Natural killer cell (primary cell): ENCODE results near the gene EEFSEC. TPM values are rescaled to one million over a fixed set of nuclear protein-coding genes. Genes with fewer than 3 reads are reported as not detected.

Experiments
- ATAC-seq, 3 donors: fragments of 150-1000 bp in 2 of 3; fragments of 200-7000 bp in 1 of 3; cut with Tn5 transposase; 1 replicate in 1 of 3; 2 replicates in 2 of 3; pipeline ENCODE4 v1.10.0; 2021; ENCODE audit warnings: mild to moderate bottlenecking in 2 of 3, moderate library complexity in 2 of 3
- DNase-seq, 2 donors: peaks; one replicate each; pipeline versions ENCODE4 v3.0.0 to v3.0.0-alpha.2; 2013 to 2021; ENCODE audit warnings: mixed read lengths in 1 of 2
- H3K27ac ChIP-seq: one replicate; pipeline ENCODE4 v1.5.1; 2013; ENCODE audit warnings: mild to moderate bottlenecking, low read length
- H3K27me3 ChIP-seq: one replicate; pipeline ENCODE4 v1.6.1; 2013; ENCODE audit warnings: low read length; ENCODE audit not compliant: control insufficient read depth, insufficient read depth
- H3K36me3 ChIP-seq: one replicate; pipeline ENCODE4 v1.6.1; 2013; ENCODE audit warnings: low read length; ENCODE audit not compliant: control insufficient read depth, insufficient read depth
- H3K4me1 ChIP-seq: one replicate; pipeline ENCODE4 v1.6.1; 2013; ENCODE audit warnings: low read length; ENCODE audit not compliant: control insufficient read depth, insufficient read depth
- H3K4me3 ChIP-seq: one replicate; pipeline ENCODE4 v1.5.1; 2013; ENCODE audit warnings: low read length
- H3K9me3 ChIP-seq: one replicate; pipeline ENCODE4 v1.6.1; 2013; ENCODE audit warnings: low read length; ENCODE audit not compliant: control insufficient read depth, insufficient read depth
- H3K27ac Mint-ChIP-seq, 2 donors: one replicate each; pipeline ENCODE4 v1.8.0; 2022; ENCODE audit warnings: mild to moderate bottlenecking in 2 of 2, mixed read lengths in 2 of 2, moderate library complexity in 1 of 2
- H3K27me3 Mint-ChIP-seq, 2 donors: one replicate each; pipeline ENCODE4 v1.8.0; 2022; ENCODE audit warnings: low read depth in 2 of 2, mixed read lengths in 2 of 2
- H3K36me3 Mint-ChIP-seq: one replicate; pipeline ENCODE4 v1.8.0; 2022; ENCODE audit warnings: mixed read lengths
- H3K4me1 Mint-ChIP-seq, 2 donors: one replicate each; pipeline ENCODE4 v1.8.0; 2022; ENCODE audit warnings: mixed read lengths in 2 of 2
- H3K4me3 Mint-ChIP-seq: one replicate; pipeline ENCODE4 v1.8.0; 2022; ENCODE audit warnings: mild to moderate bottlenecking, moderate library complexity, mixed read lengths
- H3K9me3 Mint-ChIP-seq, 2 donors: one replicate each; pipeline ENCODE4 v1.8.0; 2022; ENCODE audit warnings: mixed read lengths in 2 of 2
- CTCF ChIP-seq: fragments of 200-600 bp; IDR thresholded peaks from one replicate; pipeline ENCODE4 v1.8.0; 2022; ENCODE audit warnings: antibody characterized with exemption
- WGBS: methylation state at CpG from one replicate; pipeline ENCODE4 v1.1.7; 2013; ENCODE audit warnings: missing lambda C conversion rate; ENCODE audit not compliant: insufficient coverage; 5-methylcytosine and 5-hydroxymethylcytosine counted together
- intact Hi-C: fragments of 100-400 bp; cut with micrococcal nuclease; formaldehyde crosslinking; loops from one replicate; pipeline ENCODE4 v1.14.2; 2022
- total RNA-seq, 4 donors: library from RNA; stranded (reverse); fragments of 120-200 nt in 1 of 4; gene quantifications; one replicate each; pipeline versions ENCODE4 v1.2.3 to v1.2.4, GENCODE V29; 2013 to 2022

The EEFSEC gene
- total RNA-seq, 3 donors from 2014 or later (not counting 1 experiment from before 2014, with no cell fraction given) = 16.7 to 18.9 (median 17.6) TPM

- WGBS = 50% methylated on average over 2 of the region's 2 CpGs
- peaks cover 4% of the 10 kb centered on the region for H3K36me3 ChIP-seq
- no peak overlapping the region for H3K27ac Mint-ChIP-seq
- ATAC-seq (no peak), DNase-seq (no peak)
- intact Hi-C loops = no loop called here
- no peaks in the 10 kb centered on the region for H3K9me3 ChIP-seq
- H3K4me3 ChIP-seq = no peak overlapping the region
- no peaks in the 10 kb centered on the region for H3K27me3 Mint-ChIP-seq
- TF ChIP-seq CTCF = no peak
- H3K4me1 Mint-ChIP-seq = peaks cover 5 to 6% of the 10 kb centered on the region in 2 donors
- no peaks in the 10 kb centered on the region for H3K9me3 Mint-ChIP-seq
- no peak overlapping the region for H3K4me3 Mint-ChIP-seq
- H3K4me1 ChIP-seq = no peaks in the 10 kb centered on the region
- no peak overlapping the region for H3K27ac ChIP-seq
- H3K36me3 Mint-ChIP-seq = no peaks in the 10 kb centered on the region
- H3K27me3 ChIP-seq = no peaks in the 10 kb centered on the region
These were observed 127.8 kb downstream of the EEFSEC start for GRCh38 chr3:128281056-128281455.

DNA sequence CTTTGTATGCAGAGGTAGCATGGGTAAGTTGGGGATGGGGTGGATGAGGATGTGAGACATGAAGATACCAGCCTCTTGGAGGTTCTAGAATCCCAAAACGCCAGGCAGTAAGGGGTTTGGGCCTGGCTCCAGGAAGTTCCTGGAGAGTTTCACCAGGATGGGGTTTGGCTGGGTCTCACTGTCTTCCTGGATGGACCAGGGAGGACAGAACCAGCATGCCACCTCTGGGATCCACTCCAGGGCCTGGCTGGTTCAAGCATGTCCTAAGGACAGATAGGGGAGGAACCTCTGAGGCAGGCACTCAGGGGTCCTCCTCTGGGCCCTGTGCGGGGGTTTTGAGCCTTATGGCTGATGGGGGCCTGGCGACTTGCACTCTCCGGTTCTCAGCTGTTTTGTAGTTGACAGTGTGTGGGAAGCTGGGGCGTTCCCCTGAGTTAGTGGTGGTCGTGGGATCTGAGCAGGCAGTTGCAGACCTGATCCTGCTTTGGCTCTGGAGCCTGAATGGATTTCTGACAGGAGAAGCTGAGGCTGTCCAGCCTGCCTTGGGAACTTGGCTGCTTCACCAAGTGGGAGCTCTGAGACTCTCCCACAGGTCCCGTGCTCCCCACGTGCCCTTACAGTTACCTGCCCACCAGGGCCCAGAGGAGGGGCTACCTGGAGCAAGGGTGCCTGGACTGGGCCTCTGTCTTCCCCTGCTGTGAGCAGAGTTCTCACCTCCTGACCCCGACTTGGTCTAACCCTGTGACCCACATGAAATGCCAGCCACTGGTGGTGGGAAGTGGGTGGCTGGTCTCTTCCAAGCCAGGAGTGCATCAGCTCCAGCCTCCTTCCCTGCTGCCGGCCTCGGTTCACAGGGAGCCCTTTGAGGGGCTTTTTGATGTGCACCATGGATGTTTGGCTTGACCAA is 128.4 kb downstream of the EEFSEC start:
- Mint-ChIP-seq H3K4me3 (no peak overlapping the region), H3K9me3 (no peaks in the 10 kb centered on the region), H3K4me1 (peaks cover under 1 to 6% of the 10 kb centered on the region in 2 donors), H3K36me3 (no peaks in the 10 kb centered on the region), H3K27ac (no peak overlapping the region), H3K27me3 (no peaks in the 10 kb centered on the region)
- peaks cover 4% of the 10 kb centered on the region for H3K36me3 ChIP-seq
- no peak overlapping the region for H3K27ac ChIP-seq
- H3K4me1 ChIP-seq = no peaks in the 10 kb centered on the region
- no peak overlapping the region for H3K4me3 ChIP-seq
- no peaks in the 10 kb centered on the region for H3K9me3 ChIP-seq
- no peak for ATAC-seq
- 89% methylated on average over 11 of the region's 11 CpGs for WGBS
- DNase-seq = no peak
- H3K27me3 ChIP-seq = no peaks in the 10 kb centered on the region
- intact Hi-C loops = no loop called here
- TF ChIP-seq CTCF = no peak

GRCh38 chr3:128282380-128283196 is 129.3 kb downstream of the EEFSEC start:
- Histone ChIP-seq H3K27me3 (no peaks in the 10 kb centered on the region), H3K36me3 (peaks cover 4% of the 10 kb centered on the region), H3K27ac (no peak overlapping the region), H3K4me1 (no peaks in the 10 kb centered on the region), H3K4me3 (no peak overlapping the region), H3K9me3 (no peaks in the 10 kb centered on the region)
- no peak for DNase-seq
- peaks cover 5 to 10% of the 10 kb centered on the region in 2 donors for H3K4me1 Mint-ChIP-seq
- H3K36me3 Mint-ChIP-seq = no peaks in the 10 kb centered on the region
- 97% methylated on average over 16 of the region's 16 CpGs for WGBS
- H3K27ac Mint-ChIP-seq = no peak overlapping the region
- no peaks in the 10 kb centered on the region for H3K9me3 Mint-ChIP-seq
- ATAC-seq = no peak
- intact Hi-C loops = no loop called here
- H3K4me3 Mint-ChIP-seq = no peak overlapping the region
- TF ChIP-seq CTCF = no peak
- no peaks in the 10 kb centered on the region for H3K27me3 Mint-ChIP-seq
